Ishikawa (cell line): Measurements from ENCODE around the gene DEXI.

ENCODE experiments used
- CEBPB ChIP-seq: IDR thresholded peaks from 2 replicates; pipeline ENCODE4 v1.6.1; 2012
- CREB1 ChIP-seq: IDR thresholded peaks from 2 replicates; pipeline ENCODE4 v1.6.1; 2012; ENCODE audit warnings: low read depth
- EGR1 ChIP-seq: IDR thresholded peaks from 2 replicates; pipeline ENCODE4 v1.6.1; 2012
- EP300 ChIP-seq: IDR thresholded peaks from 2 replicates; pipeline ENCODE4 v1.6.1; 2012; ENCODE audit warnings: borderline replicate concordance
- FOXM1 ChIP-seq: IDR thresholded peaks from 2 replicates; pipeline ENCODE4 v1.6.1; 2012; ENCODE audit warnings: low read depth, borderline replicate concordance
- MAX ChIP-seq: IDR thresholded peaks from 2 replicates; pipeline ENCODE4 v1.6.1; 2012
- NFIC ChIP-seq: IDR thresholded peaks from 2 replicates; pipeline ENCODE4 v1.6.1; 2012
- RAD21 ChIP-seq: IDR thresholded peaks from 2 replicates; pipeline ENCODE4 v1.6.1; 2012; ENCODE audit warnings: low read depth
- REST ChIP-seq: IDR thresholded peaks from 2 replicates; pipeline ENCODE4 v1.6.1; 2012; ENCODE audit warnings: low read depth, mild to moderate bottlenecking
- TAF1 ChIP-seq: IDR thresholded peaks from 2 replicates; pipeline ENCODE4 v1.6.1; 2012; ENCODE audit warnings: low read depth, mild to moderate bottlenecking
- TCF12 ChIP-seq: IDR thresholded peaks from 2 replicates; pipeline ENCODE4 v1.6.1; 2012; ENCODE audit warnings: low read depth
- TEAD4 ChIP-seq: IDR thresholded peaks from 2 replicates; pipeline ENCODE4 v1.6.1; 2012
- USF1 ChIP-seq: IDR thresholded peaks from 2 replicates; pipeline ENCODE4 v1.6.1; 2012
- YY1 ChIP-seq: IDR thresholded peaks from 2 replicates; pipeline ENCODE4 v1.6.1; 2012; ENCODE audit warnings: low read depth
- ZBTB7A ChIP-seq: IDR thresholded peaks from 2 replicates; pipeline ENCODE4 v1.6.1; 2012; ENCODE audit warnings: low read depth

Gene DEXI

DNA sequence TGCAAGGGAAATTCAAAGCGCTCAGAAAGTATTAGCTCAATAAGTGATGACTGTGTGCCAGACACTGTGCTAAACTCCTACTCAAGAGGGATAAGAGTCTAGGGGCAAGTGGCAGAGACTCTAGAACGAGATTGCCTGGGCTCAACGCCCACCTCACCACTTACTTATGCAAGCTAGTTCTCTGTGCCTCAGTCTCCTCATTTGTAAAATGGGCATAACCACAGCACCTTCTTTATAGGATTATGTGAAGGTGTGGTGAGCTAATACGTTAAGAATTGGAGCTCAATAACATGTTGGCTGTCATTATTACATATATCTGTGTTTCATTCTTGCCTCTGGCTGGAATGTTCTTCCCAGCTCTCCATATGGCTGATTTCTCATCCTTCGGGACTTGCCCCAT lies 15.4 kb downstream of the DEXI start:
- TF ChIP-seq EP300 (no peak), TCF12 (no peak), USF1 (no peak), RAD21 (no peak), EGR1 (no peak), REST (no peak), ZBTB7A (no peak), TEAD4 (no peak), TAF1 (no peak), YY1 (no peak), FOXM1 (no peak), CEBPB (no peak), CREB1 (no peak), NFIC (no peak), MAX (no peak)

DNA sequence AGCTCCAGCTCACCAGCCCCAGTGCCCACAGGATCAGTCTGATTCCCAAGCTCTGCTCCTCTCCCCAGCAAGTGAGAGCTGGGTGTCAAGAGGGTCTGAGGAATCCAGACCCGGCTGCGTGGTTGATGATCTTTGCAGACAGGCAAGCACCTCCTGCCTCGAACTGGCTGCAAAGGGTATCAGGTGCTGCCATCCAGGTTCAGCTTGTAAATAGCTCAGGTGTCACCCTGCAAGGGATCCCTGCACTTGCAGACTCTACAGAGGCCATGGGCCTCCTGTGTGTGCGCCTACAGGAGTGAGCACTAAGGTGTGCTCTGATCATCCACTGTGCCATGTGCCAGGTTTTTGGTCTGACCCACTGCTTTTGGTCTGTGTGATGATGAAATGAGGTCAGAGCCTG lies 16.2 kb downstream of the DEXI start:
- no peak for TF ChIP-seq NFIC

DNA sequence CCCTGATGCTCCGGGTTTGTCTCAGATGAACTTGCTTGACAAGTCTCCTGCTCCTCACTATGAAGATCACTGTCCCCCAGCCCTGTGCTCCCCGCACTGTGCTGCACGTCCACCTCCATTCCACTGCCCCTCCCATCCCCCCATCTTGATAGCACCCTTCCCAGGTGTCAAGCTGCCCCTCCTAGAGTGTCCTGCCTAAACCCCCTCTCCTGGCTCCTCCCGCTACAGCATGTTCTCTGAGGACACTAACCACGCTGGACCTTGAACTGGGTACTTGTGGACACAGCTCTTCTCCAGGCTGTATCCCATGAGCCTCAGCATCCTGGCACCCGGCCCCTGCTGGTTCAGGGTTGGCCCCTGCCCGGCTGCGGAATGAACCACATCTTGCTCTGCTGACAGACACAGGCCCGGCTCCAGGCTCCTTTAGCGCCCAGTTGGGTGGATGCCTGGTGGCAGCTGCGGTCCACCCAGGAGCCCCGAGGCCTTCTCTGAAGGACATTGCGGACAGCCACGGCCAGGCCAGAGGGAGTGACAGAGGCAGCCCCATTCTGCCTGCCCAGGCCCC lies 18.5 kb downstream of the DEXI start:
- no peak for TF ChIP-seq YY1
- no peak for TF ChIP-seq CEBPB
- no peak for TF ChIP-seq ZBTB7A
- no peak for TF ChIP-seq FOXM1
- no peak for TF ChIP-seq REST
- no peak for TF ChIP-seq NFIC
- TF ChIP-seq USF1 = no peak
- no peak for TF ChIP-seq EGR1
- no peak for TF ChIP-seq RAD21
- TF ChIP-seq TCF12 = no peak
- no peak for TF ChIP-seq EP300
- no peak for TF ChIP-seq TEAD4
- TF ChIP-seq TAF1 = no peak
- no peak for TF ChIP-seq MAX
- no peak for TF ChIP-seq CREB1

GRCh38 chr16:10923146-10923649 lies 19.1 kb downstream of the DEXI start:
- TF ChIP-seq CREB1 = no peak
- no peak for TF ChIP-seq ZBTB7A
- no peak for TF ChIP-seq EGR1
- no peak for TF ChIP-seq CEBPB
- TF ChIP-seq FOXM1 = no peak
- TF ChIP-seq MAX = no peak
- no peak for TF ChIP-seq TCF12
- no peak for TF ChIP-seq TEAD4
- no peak for TF ChIP-seq TAF1
- no peak for TF ChIP-seq USF1
- no peak for TF ChIP-seq REST
- no peak for TF ChIP-seq YY1
- TF ChIP-seq EP300 = no peak
- TF ChIP-seq RAD21 = no peak
- no peak for TF ChIP-seq NFIC
